ENCODE results near the gene XRCC4.
"Not testable (repeated sequence)": the region's sequence is repeated elsewhere in the genome, so short reads cannot be mapped to it uniquely, and the experiment has no call there.

Gene XRCC4

DNA sequence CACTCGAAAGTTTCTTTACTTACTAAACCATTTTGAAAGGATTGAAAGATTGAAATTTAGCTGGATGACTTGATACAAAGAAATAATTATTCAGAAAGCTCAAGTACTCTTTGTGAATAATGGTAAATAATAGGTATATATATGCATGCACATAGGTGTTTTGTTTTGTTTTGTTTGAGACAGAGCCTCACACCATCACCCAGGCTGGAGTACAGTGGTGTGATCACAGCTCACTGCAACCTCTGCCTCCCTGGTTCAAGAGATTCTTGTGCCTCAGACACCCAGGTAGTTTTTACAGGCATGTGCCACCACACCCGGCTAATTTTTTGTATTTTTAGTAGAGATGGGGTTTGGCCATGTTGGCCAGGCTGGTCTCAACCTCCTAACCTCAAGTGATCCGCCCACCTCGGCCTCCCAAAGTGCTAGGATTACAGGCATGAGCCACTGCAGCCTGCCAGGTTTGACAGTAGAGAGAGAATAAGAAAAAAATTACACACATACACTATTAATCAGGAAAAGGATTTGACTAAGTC lies 278.2 kb downstream of the XRCC4 start:
- FAIRE-seq: not testable (repeated sequence)

DNA sequence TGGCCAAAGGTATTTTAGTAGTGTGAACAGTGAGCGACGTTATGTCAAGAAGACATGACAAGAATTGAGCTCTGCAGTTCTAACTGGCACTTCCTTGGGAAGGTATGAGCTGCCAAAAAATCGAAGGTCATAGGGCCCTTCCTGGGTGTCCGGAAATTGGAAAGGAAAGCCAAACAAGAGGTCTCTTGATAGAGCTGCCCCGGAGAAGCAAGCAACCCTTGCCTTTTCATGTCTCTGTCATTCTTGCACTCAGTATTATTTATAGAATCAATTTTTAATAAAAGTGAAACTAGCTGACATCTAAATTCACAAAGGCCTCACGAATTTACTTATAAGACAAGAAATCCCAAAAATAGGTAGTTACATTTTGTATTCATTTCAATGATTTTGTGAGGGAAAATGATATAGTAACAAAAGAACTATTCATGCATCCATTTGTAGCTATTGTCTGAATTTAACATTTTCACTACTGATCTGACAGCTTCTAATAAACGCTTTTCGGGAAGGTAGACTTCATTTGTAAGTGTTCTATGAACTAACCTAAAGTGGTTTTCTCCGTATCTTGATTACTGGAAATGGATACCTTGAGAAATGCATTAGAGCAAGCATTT lies 280.4 kb downstream of the XRCC4 start:
- no peak for FAIRE-seq

DNA sequence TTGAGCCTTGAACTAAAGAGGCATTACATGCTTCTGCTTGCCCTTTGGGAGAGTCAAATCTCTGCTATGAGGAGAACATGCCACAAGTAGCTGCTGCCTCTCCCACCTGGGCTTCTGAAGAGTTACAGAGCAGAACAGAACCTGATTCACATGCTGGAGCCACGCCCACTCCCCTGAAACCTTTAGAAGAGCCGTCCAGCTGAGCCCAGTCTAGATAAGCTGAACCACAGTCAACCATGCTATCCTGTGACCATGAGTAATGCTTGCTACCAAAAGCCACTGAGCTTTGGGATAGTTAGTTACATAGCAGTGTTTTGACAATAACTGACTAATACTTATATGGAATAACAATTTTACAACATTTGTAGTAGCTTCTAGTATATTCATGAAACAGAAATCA lies 283.2 kb downstream of the XRCC4 start:
- FAIRE-seq: no peak

DNA sequence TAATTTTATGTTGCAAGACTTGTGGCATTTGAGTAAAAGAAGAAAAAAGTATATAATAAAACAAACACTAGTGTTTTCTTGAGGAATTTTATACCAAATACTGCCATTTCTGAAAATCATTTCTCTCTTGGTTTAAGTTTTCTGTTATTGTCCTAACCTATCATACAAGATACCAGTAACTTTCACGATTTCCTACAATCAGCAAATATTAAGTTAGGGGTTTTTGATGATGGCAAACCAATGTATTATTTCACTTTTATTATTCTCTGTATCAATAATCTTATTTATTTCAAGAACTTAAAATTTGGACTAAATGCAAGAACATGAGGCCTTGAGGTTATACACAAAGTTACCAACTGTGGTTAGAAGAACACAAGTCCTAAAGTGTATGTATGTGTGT lies 285.2 kb downstream of the XRCC4 start:
- FAIRE-seq: peak; percentile 6

DNA sequence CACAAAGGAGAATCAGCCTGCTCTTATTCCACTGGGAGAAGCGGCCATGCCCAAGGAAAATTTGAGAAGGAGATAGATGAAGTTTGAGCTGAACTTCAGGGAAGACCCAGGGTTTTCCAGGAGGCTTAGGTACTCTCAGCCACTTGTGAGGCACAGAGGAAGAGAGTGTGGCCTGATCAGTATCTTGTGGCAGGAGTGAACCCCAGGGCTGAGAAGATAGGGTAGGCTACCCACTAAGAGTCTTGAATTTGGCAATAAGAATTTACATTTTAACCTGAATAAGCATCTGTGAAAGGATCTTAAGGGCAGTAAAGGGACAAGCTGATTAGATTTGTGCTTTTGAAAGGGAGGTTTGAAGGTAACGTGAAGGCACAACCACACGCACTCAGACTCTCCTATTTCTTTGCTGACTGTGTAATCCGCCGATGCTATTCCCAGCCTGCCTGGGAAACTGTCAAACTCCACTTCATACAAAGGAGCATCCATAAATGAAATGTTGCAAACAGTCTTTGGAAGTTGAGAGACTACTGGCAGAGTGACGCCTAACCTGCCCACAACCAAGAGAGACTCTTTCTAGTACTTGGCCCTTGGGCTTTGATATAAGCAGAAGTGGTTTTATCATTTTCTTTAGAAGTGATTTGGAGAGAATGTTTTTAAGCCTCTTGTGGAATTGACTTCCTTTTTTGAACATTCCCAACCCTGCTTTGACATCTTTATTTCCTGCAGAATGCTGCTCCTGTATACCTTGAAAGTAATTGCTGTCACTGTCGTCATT lies 286.0 kb downstream of the XRCC4 start:
- no peak for FAIRE-seq

DNA sequence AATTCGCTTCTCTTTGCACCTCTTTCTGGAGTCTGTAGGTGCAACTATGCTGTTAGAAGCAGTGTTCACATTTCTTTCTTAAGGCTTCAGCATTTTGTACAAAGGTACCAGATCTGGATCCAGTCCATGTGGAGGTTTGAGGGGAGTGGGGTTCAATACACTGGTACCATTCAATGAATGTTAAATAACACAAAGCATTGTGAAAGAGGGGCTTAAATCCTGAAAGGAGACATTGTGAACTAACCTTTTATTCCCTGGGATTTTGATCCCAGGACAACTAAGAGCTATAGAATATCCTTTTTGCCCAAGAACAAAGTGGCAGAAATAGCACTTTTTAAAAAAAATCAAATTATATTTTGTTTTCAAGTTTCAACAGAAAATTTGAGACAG lies 286.5 kb downstream of the XRCC4 start:
- no peak for FAIRE-seq

DNA sequence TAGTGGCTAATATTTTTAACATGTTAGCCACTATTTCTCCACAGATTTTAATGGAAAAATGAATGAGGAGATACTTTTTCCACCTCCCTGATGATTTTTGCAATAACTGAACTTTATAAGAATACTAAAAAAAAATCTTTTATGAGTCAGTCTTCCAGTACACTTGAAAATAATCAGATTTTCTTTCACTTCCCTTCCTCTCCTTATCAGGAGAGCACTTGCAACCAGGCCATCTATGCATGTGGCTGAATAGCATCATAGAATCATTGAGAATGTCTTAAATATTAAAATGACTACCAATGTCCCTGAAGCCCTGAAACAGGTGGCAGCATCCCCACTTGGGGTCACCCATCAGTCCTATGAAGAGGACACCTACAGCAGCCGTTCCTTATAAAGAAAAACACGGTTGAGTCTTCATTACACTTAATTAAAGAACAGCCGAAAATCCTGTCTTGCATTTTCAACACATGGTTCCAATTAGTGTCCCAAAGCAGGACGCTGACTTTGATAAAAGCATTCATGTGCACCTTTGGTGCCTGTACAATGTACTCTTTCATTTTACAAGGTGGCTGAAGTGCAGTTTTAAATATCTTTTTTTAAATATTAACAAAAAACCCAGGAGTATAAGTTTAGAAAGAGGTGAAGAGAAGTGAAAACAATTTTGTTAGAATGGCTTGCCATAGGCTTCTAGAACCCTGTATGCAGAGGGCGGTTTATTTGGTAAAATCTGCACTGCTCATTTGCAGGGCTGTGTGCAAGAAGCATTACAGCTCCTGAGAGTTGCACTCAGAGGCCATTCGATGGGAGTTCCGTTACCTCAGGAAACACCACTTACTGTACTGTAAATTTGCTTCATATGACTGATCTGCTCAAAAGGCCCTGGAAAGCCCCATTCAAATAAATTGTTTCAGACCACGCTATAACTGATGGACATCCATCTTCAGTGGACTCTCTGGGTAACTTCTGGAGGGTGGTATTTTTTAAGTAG lies 287.3 kb downstream of the XRCC4 start:
- no peak for FAIRE-seq

DNA sequence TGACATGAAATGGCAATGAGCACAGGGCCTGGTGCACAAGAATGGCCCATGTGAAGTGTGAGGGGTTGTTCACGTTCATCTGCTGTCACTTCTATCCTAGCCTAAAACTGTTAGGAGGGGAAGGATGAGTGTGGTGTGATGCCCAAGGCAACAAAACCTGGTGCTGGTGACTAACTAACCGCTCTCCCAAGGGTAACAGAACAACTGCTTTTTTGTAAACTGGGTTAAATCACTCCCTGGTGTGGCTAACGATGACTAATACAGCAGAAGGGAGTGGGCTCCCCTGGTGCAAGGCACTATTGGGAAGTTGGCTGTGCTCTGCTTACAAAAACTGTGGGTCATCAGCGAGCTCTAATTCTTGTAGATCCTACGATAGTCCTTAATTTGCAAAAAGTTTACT lies 291.0 kb downstream of the XRCC4 start:
- no peak for FAIRE-seq

DNA sequence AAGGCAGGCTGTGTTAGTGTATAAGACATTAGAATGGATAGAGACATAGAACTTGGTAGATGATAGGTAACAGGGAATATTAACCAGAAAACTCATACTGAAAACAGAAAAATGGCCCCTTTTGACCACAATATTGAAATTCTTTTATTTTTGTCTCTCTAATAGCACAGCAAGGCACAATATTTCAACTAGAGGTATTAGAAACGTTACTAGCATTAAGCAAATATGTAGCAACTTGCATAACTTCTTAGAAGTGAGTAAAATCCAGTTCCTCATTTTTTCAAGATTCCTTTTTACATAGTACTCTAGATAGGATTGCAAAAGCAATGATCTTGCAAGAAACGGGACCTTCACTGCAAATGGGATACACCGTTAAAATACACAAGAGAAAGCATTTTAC lies 291.5 kb downstream of the XRCC4 start:
- no peak for FAIRE-seq

DNA sequence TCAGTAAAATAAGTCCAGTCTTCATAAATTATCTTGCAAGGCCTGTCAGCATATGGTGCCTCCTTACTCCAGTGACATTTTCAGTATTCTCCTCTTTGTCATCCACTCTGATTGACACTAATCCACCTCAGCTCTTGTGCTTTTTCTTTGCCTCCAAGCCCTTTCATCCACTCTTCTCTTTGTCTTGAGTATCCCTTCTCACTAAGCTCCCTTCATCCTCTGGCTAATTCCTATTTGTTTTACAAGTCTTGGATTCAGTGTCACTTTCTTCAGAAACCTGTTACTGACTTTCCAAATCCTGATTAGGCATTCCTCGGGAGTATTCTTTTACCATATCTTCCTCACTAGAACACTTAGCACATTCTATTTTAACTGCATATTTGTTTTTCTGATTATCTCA lies 293.6 kb downstream of the XRCC4 start:
- no peak for FAIRE-seq

DNA sequence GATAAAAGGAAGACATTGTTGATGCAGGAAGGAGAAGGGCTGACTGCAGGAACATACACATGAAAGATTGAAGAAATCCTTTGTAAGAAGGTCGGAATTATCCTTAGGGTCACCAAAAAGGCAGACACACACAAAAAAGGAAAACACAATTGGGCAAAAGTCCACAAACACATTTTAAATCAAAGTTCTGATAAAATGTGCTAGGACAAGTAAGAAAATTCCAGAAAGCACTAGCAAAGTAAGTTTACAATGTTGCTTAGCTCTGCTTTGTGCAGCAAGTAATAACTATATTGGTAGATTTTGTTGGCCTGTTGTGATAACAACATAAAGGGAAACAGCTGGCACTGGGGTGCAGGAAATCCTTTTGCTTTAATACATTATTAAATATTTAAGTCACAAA lies 294.4 kb downstream of the XRCC4 start:
- no peak for FAIRE-seq

DNA sequence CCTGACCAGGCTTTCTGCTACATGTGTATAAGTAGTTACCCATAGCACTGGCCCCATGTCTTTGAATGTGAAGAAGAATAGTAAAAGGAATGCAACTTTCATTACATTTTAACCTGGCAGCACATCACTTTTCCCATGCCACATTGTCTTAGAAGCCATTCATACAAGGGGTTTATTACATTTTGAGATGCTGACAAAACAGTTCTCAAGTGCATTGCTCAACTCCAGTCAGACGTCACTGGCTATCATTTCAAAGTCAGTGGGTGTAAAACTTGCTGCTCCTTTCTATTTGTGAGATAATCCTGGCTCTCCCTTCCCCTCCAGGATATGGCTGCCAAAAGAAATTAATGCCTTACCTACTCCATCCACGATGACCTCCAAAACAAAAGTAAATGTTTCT lies 297.2 kb downstream of the XRCC4 start:
- FAIRE-seq: no peak

DNA sequence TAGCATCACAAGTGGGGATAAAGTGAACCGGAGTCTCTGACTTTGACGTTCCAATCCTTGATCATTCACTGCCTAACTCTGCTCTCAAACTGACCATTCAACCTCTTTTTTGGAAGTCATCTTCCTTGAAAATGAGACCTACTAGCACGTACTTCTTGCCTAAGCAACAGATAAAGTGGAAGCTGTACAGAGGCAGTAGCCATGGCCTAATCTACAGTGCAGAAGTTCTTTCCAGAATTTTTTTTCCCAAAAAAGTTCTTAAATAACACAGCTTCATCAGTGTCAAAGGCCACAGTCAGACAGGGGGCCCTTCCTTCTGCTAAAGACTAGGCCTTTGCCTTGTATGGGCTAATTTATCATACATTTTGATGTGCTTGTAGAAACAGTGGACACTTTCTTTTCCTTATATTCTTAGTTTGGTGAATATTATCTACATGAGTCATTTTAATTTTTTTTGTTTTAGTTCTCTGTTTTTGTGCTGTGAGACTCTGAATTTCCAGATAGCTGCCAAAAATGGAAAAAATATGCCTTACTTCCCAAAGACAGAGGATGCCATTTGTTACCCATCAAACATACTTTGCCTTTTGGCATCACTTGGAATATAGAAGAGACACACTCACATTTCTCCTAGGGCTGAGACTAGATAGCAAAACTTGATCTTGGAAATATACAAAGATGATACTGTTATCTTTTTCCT lies 297.9 kb downstream of the XRCC4 start:
- no peak for FAIRE-seq

DNA sequence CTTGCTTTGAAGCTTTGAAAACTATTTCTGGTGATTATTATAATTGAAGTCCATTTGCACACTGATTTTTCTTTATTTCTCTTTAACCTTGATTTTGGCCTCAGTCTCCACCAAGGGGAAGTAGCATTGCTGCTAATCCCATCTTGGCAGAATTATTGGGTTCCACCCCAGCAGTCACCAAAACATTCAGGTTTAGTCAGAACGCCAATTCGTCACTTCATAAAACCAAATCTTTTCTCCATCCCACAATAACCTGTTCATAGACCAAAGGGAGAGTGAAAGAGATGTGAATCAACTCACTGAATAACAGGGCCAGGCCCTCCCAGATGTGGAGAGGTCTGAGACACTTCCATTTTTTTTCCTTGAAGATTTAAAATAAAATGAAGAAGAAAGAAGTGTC lies 299.1 kb downstream of the XRCC4 start:
- FAIRE-seq: no peak

DNA sequence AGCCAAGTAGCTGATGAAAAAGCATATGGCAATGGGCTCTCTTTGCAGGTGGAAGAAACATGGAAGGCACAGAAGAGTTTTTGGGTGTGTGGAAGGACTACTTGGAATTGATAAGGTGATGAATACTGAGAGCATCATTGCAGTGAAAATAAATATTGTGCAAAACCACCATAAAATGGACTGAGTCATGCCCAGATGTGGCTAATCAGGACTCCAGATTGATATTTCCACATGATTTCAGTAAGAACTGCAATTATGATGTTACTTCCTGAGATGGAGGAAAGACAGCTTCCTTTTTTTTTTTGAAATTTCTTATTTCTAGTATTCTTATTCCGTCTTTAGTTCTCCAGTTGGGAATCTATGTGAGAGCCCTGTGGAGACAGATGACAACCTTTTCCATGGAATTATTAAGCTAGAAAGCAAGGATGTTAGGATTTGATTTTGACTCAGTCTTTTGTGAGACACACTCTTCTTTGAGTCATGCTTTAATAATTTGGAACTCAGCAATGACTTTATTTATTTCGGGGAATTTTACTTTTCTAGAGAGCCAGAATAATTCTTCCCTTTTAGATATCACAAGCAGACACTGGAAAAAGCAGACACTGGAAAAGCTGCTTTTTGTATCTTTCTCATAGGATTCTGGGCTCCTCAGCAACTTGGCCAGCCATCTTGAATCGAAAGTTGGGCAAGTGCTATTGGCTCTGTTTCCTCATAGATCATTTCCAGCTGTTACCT lies 300.0 kb downstream of the XRCC4 start:
- no peak for FAIRE-seq

DNA sequence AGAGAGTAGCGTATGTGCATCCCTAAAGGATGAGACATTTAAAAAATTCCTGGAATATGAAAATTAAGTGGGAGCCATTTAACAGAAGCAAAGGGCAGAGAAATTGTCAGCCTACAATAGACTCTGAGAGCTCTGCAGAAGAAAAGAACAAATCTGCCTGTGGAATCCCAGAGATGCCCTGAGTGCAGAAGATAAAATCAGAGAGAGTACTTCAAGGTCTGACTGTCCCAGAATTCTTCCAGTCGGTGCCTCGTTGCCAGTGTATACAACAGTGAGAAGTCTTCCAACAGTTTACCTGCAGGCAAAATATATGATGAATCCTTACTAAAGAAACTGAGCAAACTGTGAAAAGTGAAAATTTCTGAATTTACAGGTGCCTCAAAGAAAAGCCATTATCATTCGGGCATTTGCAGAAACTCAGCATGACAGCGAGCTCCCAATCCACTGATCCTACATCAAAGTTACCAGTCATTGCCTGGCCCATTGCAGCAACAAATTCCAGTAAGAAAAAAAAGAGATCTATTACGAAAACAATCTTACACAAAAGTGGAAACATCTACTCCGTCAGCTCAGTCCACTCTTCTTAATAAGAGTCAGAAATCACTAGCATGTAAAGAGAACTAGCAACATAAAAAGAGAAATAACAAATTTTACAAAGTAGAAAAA lies 301.4 kb downstream of the XRCC4 start:
- FAIRE-seq: no peak

DNA sequence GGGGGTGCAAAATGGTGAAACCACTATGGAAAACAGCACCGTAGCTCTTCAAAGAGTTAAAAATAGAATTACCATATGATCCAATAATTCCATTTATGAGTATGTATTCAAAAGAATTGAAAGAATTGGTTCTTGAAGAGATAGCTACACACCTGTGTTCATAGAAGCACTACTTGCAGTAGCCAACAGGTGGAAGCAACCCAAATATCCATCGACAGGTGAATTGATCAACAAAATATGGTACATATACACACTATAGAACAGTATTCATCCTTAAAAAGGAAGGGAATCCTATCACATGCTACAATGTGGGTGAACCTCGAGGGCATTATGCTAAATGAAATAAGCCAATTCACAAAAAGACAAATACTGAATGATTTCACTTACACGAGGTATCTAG lies 308.5 kb downstream of the XRCC4 start:
- no peak for FAIRE-seq

DNA sequence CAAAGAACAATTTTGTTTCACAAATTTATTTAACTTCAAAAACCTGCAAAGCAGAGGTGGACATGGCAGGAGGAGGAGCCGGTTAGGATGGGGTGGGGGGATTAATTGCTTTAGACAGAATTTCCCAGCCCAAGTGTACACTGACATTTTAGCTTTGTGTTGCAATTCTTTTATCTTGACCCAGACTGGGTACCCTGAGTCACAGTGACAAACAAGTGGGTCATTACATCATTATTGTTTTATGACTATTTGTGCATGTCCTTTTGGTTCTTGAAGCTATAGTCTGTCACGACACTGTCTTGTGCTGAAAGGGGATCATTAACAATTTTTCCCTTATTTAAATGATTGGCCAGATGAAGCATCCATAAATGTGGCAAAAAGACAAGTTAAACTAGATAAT lies 309.7 kb downstream of the XRCC4 start:
- FAIRE-seq: no peak

DNA sequence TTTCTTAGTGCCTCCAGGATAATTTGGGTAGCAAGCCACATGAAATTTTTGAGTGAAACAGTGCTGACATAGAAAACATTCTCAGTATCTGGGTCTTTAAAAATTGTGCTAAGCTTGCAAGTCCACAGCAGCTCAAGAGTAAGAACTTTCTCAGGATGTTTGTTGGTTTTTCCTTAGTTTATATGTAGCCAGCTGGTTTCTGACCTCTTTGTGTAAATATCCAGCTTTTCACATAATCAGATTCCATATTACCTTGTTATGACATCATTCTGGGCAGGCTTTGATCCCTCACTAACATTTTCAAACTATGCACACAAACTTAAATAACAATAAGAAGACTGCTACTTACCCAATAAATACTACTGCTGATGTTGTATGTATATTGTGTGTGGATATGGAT lies 311.3 kb downstream of the XRCC4 start:
- no peak for FAIRE-seq

DNA sequence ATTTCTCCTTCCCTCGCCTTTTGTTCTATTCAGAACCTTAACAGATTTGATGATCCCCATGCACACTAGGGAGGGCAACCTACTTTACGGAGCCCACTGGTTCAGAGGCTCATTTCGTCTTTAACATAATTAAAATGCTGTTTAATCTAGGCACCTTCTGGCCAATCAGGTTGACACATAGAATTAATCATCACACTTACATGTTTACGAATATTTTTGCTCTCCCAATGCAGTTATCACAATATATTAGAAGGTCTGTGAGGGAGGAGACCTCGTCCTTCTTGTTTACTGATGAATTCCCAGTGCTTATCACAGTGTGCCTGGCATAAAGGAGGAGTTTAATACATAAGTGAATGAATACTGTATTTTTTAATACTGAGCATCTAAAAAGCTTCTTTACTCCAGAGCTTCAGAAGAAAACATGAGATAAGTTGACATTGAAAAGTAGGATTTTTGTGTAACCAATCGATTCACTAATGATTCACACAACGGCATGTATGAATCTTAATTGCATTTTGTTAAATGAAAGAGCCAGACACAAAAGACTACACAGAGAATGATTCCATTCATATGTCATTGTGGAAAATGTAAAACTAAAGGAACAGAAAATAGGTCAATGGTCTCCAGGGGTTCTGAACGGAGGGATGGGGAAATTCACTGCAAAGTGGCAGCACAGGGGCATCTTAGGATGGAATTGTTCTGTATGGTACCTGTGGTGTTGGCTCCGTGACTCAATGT lies 315.6 kb downstream of the XRCC4 start:
- no peak for FAIRE-seq

DNA sequence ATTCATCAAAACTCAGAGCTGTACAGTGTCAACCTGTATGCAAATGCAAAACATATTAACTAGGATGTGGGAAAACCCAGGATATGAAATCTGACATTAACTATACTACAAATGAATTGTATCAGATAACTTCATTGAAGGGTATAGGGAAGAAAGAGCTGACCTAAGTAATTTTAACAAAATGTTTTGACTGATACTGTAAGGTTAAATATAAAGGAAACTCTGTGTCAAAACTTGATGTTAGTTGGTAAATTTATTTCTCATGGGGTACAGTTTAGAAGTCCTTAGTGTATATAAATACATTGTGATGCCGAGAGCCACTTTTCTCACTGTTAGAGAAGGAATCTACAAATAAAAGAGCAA lies 316.1 kb downstream of the XRCC4 start:
- no peak for FAIRE-seq
